Breast epithelium (tissue), 3 donors: ENCODE measurements around the gene UBE2O.

Experiments
- CTCF ChIP-seq, 3 donors: fragments of 450-650 bp; IDR thresholded peaks; one replicate each; pipeline ENCODE4 v1.5.1; 2016 to 2017; ENCODE audit warnings: antibody characterized with exemption in 3 of 3, mild to moderate bottlenecking in 3 of 3, moderate library complexity in 3 of 3
- POLR2A ChIP-seq: fragments of 450-650 bp; IDR thresholded peaks from one replicate; pipeline ENCODE4 v1.6.1; 2016; ENCODE audit warnings: antibody characterized with exemption, mild to moderate bottlenecking, moderate library complexity
- POLR2AphosphoS5 ChIP-seq, 3 donors: sonication (generic); formaldehyde crosslinking; IDR thresholded peaks; one replicate each; pipeline ENCODE4 v1.6.1; 2017; ENCODE audit warnings: antibody characterized with exemption in 3 of 3

- TF ChIP-seq POLR2AphosphoS5 (IDR thresholded peaks at IDR 0.05) (no peak), CTCF (IDR thresholded peaks at IDR 0.05) (no peak), POLR2A (no peak)
These were observed 25.3 kb downstream of the UBE2O start for GRCh38 chr17:76427501-76428231.
